B cell (primary cell): ENCODE results near the gene C11orf21. TPM values are rescaled to one million over a fixed set of nuclear protein-coding genes. Genes with fewer than 3 reads are reported as not detected.
A peak's percentile ranks its signal among the peaks of the same experiment; 100 is the strongest.

ENCODE experiments used
- ATAC-seq: fragments of 200-7000 bp; cut with Tn5 transposase; one replicate; pipeline ENCODE4 v1.10.0; 2021; ENCODE audit warnings: low read depth, mild to moderate bottlenecking, moderate number of reproducible peaks, moderate library complexity
- CTCF ChIA-PET: fragments of 350-600 bp; sonication (Branson Sonifier 250); formaldehyde crosslinking; loops from one replicate; lab custom pipeline; 2021; ENCODE audit warnings: antibody characterized with exemption, inconsistent platforms; lab: Charles Lee
- POLR2A ChIA-PET: fragments of 350-600 bp; sonication (Branson Sonifier 250); formaldehyde crosslinking; loops from one replicate; lab custom pipeline; 2021; ENCODE audit warnings: antibody characterized with exemption; lab: Charles Lee
- DNase-seq: peaks from one replicate; pipeline ENCODE4 v3.0.0; 2013
- H2AFZ ChIP-seq: 2 replicates; pipeline ENCODE4 v1.6.1; 2012; ENCODE audit warnings: mild to moderate bottlenecking, low read depth, low read length; ENCODE audit not compliant: insufficient read depth, poor library complexity, severe bottlenecking
- H3K27ac ChIP-seq, 2 donors: 1 replicate in 1 of 2; 2 replicates in 1 of 2; pipeline ENCODE4 v1.5.1; 2012 to 2013; ENCODE audit warnings: low read length in 2 of 2, mild to moderate bottlenecking in 2 of 2, moderate library complexity in 1 of 2
- H3K27me3 ChIP-seq, 4 experiments: fragments of 200-600 bp in 1 of 4; sonication (generic) in 1 of 4; replicated peaks in 1 of 4; 1 replicate in 2 of 4; 2 replicates in 2 of 4; pipeline versions ENCODE4 v1.6.1 to v1.7.0; 2013 to 2016; ENCODE audit warnings: low read length in 3 of 4, mild to moderate bottlenecking in 2 of 4, mixed read lengths in 1 of 4, moderate library complexity in 1 of 4; ENCODE audit not compliant: insufficient read depth in 4 of 4, control insufficient read depth in 3 of 4; ENCODE audit errors: control extremely low read depth in 1 of 4
- H3K36me3 ChIP-seq, 2 experiments: replicated peaks in 1 of 2; 1 replicate in 1 of 2; 2 replicates in 1 of 2; pipeline versions ENCODE4 v1.6.1 to v1.7.1; 2013; ENCODE audit warnings: low read length in 1 of 2; ENCODE audit not compliant: insufficient read depth in 2 of 2, control insufficient read depth in 1 of 2; ENCODE audit errors: control extremely low read depth in 1 of 2, extremely low read depth in 1 of 2
- H3K4me1 ChIP-seq, 2 donors: fragments of 200-600 bp in 1 of 2; sonication (generic) in 1 of 2; 1 replicate in 1 of 2; 2 replicates in 1 of 2; pipeline versions ENCODE4 v1.5.1 to v1.6.1; 2013 to 2017; ENCODE audit warnings: low read length in 2 of 2; ENCODE audit not compliant: control insufficient read depth in 2 of 2, insufficient read depth in 2 of 2
- H3K4me2 ChIP-seq: replicated peaks from 2 replicates; pipeline ENCODE3; 2012; ENCODE audit warnings: mild to moderate bottlenecking, low read depth, low read length; ENCODE audit not compliant: poor library complexity, severe bottlenecking
- H3K4me3 ChIP-seq, 5 experiments: fragments of 200-600 bp in 1 of 5; sonication (generic) in 1 of 5; 1 replicate in 3 of 5; 2 replicates in 2 of 5; pipeline versions ENCODE4 v1.5.1 to v1.7.0; 2011 to 2016; ENCODE audit warnings: low read length in 4 of 5, mild to moderate bottlenecking in 4 of 5, low read depth in 2 of 5, control low read depth in 1 of 5, moderate library complexity in 1 of 5; ENCODE audit not compliant: insufficient read depth in 1 of 5; ENCODE audit errors: control extremely low read depth in 1 of 5, extremely low read depth in 1 of 5
- H3K79me2 ChIP-seq: fragments of 200-600 bp; sonication (generic); one replicate; pipeline ENCODE4 v1.6.0; 2016; ENCODE audit warnings: low read length; ENCODE audit not compliant: control insufficient read depth, insufficient read depth
- H3K9ac ChIP-seq: fragments of 200-600 bp; sonication (generic); 2 replicates; pipeline ENCODE4 v1.6.1; 2017; ENCODE audit warnings: mild to moderate bottlenecking, low read length, moderate library complexity
- H3K9me3 ChIP-seq, 3 donors: one replicate each; pipeline versions ENCODE4 v1.6.1 to v1.7.1; 2013; ENCODE audit warnings: low read length in 2 of 3; ENCODE audit not compliant: control insufficient read depth in 2 of 3, insufficient read depth in 1 of 3; ENCODE audit errors: control extremely low read depth in 1 of 3
- H4K20me1 ChIP-seq: 2 replicates; pipeline ENCODE4 v1.6.0; 2012; ENCODE audit warnings: mild to moderate bottlenecking, low read length; ENCODE audit not compliant: insufficient read depth, control insufficient read depth, poor library complexity, severe bottlenecking
- H3K27ac Mint-ChIP-seq: one replicate; pipeline ENCODE4 v1.8.0; 2021; ENCODE audit warnings: mixed read lengths
- H3K27me3 Mint-ChIP-seq: one replicate; pipeline ENCODE4 v1.8.0; 2021; ENCODE audit warnings: mixed read lengths
- H3K4me1 Mint-ChIP-seq: one replicate; pipeline ENCODE4 v1.8.0; 2021; ENCODE audit warnings: mixed read lengths
- H3K4me3 Mint-ChIP-seq: one replicate; pipeline ENCODE4 v1.8.0; 2021; ENCODE audit warnings: mixed read lengths
- H3K9me3 Mint-ChIP-seq: one replicate; pipeline ENCODE4 v1.8.0; 2022; ENCODE audit warnings: mixed read lengths; ENCODE audit not compliant: insufficient read depth
- EZH2 ChIP-seq: IDR thresholded peaks from 2 replicates; pipeline ENCODE4 v1.6.1; 2012; ENCODE audit warnings: borderline replicate concordance, low read depth, mild to moderate bottlenecking, moderate library complexity, low read length; ENCODE audit not compliant: insufficient read depth, poor library complexity, severe bottlenecking
- WGBS: methylation state at CpG from one replicate; pipeline ENCODE4 v1.1.5; 2013; ENCODE audit warnings: missing lambda C conversion rate; ENCODE audit not compliant: insufficient coverage; 5-methylcytosine and 5-hydroxymethylcytosine counted together
- intact Hi-C: fragments of 100-400 bp; cut with micrococcal nuclease; formaldehyde crosslinking; loops from one replicate; pipeline ENCODE4 v1.10.0; 2022
- polyA plus RNA-seq: library from polyadenylated mRNA; depleted of rRNA; stranded (reverse); fragments of >200 nt; gene quantifications from 2 replicates; pipeline ENCODE4 v1.2.3, GENCODE V29; 2012
- total RNA-seq, 2 donors: library from RNA; stranded (reverse); fragments of 120-200 nt in 1 of 2; gene quantifications; 1 replicate in 1 of 2; 2 replicates in 1 of 2; pipeline versions ENCODE4 v1.2.3 to v1.2.4, GENCODE V29; 2013 to 2022
- TF ChIP-seq, protein P1 (sequence below): fragments of 200-600 bp; IDR thresholded peaks from one replicate; pipeline ENCODE4 v1.8.0; 2022; ENCODE audit warnings: antibody characterized with exemption, mild to moderate bottlenecking

Gene C11orf21
- total and polyA plus RNA-seq, 2 donors (not counting 1 experiment from before 2014, with no cell fraction given) = 22.8 to 38.9 TPM

DNA sequence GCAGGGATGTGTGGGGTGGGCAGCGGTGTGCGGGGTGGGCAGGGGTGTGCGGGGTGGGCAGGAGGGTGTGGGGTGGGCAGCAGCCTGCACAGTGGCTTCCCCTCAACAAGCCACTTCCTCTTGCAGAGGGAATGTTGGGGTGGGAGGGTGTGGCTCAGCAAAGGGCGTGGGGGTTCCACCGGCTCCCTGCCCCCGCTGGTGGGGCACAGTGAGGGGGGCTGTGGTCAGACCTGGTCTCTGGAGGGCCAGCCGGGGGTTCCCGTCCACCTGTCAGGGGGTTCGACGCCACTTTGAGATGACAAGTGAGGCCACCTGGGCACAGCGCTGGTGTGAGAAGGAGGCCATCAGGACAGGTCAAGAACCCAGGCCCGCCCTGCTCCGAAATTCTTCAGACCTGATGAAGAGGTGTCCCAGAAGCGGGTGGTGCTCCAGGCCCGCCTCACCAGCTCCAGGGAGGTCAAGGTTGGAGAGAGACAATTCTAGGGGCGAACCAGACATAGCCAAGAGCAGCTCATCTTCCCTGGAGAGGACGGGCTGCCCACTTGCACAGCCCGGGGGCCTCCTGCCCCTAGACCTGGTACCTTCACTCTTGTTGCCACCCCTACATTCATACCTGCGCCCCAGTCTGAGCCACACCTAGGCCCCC lies 1.3 kb downstream of the C11orf21 start:
- intact Hi-C loops = loop anchor here (5.0 kb wide), 2 partner anchors 227 to 587 kb away; partner anchors contain the start of gene CDKN1C
- ATAC-seq (peak; percentile 59), DNase-seq (peak; percentile 67)
- H3K27me3 Mint-ChIP-seq = no peaks in the 10 kb centered on the region
- Histone ChIP-seq H2AFZ (peak overlapping the region; percentile 65), H3K36me3 (peaks cover 3 to 7% of the 10 kb centered on the region in 2 experiments), H3K27me3 (no peaks in the 10 kb centered on the region), H3K27ac (peak overlapping the region; percentile 65 to 88), H3K4me2 (peak overlapping the region; percentile 79), H3K79me2 (peaks cover 27% of the 10 kb centered on the region), H3K9ac (peak overlapping the region; percentile 54), H3K4me1 (peaks cover 63 to 70% of the 10 kb centered on the region in 2 donors), H4K20me1 (no peaks in the 10 kb centered on the region), H3K9me3 (no peaks in the 10 kb centered on the region), H3K4me3 (peak overlapping the region; percentile 41 to 65 (median 54))
- no peaks in the 10 kb centered on the region for H3K9me3 Mint-ChIP-seq
- ChIA-PET POLR2A (interaction anchor here (0.8 to 1.1 kb wide), 4 partner anchors 32 to 101 kb away, joined by 3 read pairs; partner anchors contain the start of gene TSSC4), CTCF (interaction anchor here (0.6 to 15.0 kb wide), 6 partner anchors 31 to 118 kb away, joined by 3 to 583 read pairs (median 4); partner anchors contain the start of gene TSSC4)
- H3K27ac Mint-ChIP-seq = peak overlapping the region; percentile 98
- TF ChIP-seq, protein P1, sequence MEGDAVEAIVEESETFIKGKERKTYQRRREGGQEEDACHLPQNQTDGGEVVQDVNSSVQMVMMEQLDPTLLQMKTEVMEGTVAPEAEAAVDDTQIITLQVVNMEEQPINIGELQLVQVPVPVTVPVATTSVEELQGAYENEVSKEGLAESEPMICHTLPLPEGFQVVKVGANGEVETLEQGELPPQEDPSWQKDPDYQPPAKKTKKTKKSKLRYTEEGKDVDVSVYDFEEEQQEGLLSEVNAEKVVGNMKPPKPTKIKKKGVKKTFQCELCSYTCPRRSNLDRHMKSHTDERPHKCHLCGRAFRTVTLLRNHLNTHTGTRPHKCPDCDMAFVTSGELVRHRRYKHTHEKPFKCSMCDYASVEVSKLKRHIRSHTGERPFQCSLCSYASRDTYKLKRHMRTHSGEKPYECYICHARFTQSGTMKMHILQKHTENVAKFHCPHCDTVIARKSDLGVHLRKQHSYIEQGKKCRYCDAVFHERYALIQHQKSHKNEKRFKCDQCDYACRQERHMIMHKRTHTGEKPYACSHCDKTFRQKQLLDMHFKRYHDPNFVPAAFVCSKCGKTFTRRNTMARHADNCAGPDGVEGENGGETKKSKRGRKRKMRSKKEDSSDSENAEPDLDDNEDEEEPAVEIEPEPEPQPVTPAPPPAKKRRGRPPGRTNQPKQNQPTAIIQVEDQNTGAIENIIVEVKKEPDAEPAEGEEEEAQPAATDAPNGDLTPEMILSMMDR = no peak
- no peak for TF ChIP-seq EZH2
- H3K4me1 Mint-ChIP-seq = peaks cover 65% of the 10 kb centered on the region
- peak overlapping the region; percentile 92 for H3K4me3 Mint-ChIP-seq
- WGBS = 12% methylated on average over 14 of the region's 19 CpGs

GRCh38 chr11:2299773-2300172 lies 1.9 kb downstream of the C11orf21 start:
- H3K4me1 Mint-ChIP-seq = peaks cover 61% of the 10 kb centered on the region
- no peaks in the 10 kb centered on the region for H3K27me3 Mint-ChIP-seq
- WGBS = 100% methylated on average over 1 of the region's 10 CpGs
- CTCF ChIA-PET = interaction anchor here (1.0 to 15.0 kb wide), 5 partner anchors 101 to 149 kb away, joined by 5 to 583 read pairs (median 10); partner anchors contain the start of gene TSSC4
- Histone ChIP-seq H3K9me3 (no peaks in the 10 kb centered on the region), H3K9ac (no peak overlapping the region), H3K27me3 (no peaks in the 10 kb centered on the region), H4K20me1 (no peaks in the 10 kb centered on the region), H3K4me3 (peak overlapping the region in 2 of 5 experiments; percentile 19 to 44), H3K36me3 (peaks cover 3 to 7% of the 10 kb centered on the region in 2 experiments), H3K79me2 (peaks cover 23% of the 10 kb centered on the region), H3K27ac (no peak overlapping the region), H3K4me2 (peak overlapping the region; percentile 75), H3K4me1 (peaks cover 56 to 64% of the 10 kb centered on the region in 2 donors), H2AFZ (no peak overlapping the region)
- ATAC-seq (no peak), DNase-seq (no peak)
- H3K4me3 Mint-ChIP-seq = peak overlapping the region; percentile 50
- POLR2A ChIA-PET = interaction anchor here (0.6 to 1.1 kb wide), 3 partner anchors 25 to 449 kb away, joined by 3 to 12 read pairs (median 3); no protein-coding TSS in a partner anchor
- TF ChIP-seq EZH2 = no peak
- TF ChIP-seq, protein P1 = no peak
- peak overlapping the region; percentile 88 for H3K27ac Mint-ChIP-seq
- no peaks in the 10 kb centered on the region for H3K9me3 Mint-ChIP-seq
- intact Hi-C loops = loop anchor here (1.0 to 5.0 kb wide), 5 partner anchors 29 to 588 kb away; partner anchors contain the start of genes ASCL2 and CDKN1C
